HFFc6 (cell line): ENCODE data around the gene HLA-G. TPM values are rescaled to one million over a fixed set of nuclear protein-coding genes. Genes with fewer than 3 reads are reported as not detected.

Experiments
- DNase-seq: peaks from one replicate; pipeline ENCODE4 v3.0.0-alpha.2; 2018
- H3K27ac Mint-ChIP-seq: 2 replicates; pipeline ENCODE4 v1.8.0; 2020; ENCODE audit warnings: mild to moderate bottlenecking, mixed read lengths
- H3K27me3 Mint-ChIP-seq: 2 replicates; pipeline ENCODE4 v1.8.0; 2021; ENCODE audit warnings: mild to moderate bottlenecking, moderate library complexity, mixed read lengths; ENCODE audit not compliant: insufficient read depth
- H3K36me3 Mint-ChIP-seq: 2 replicates; pipeline ENCODE4 v1.8.0; 2021; ENCODE audit warnings: low read depth, mixed read lengths
- H3K4me1 Mint-ChIP-seq: 2 replicates; pipeline ENCODE4 v1.8.0; 2020; ENCODE audit warnings: low read depth, mixed read lengths
- H3K4me3 Mint-ChIP-seq: 2 replicates; pipeline ENCODE4 v1.8.0; 2020; ENCODE audit warnings: mild to moderate bottlenecking, moderate library complexity, mixed read lengths
- H3K9me3 Mint-ChIP-seq: 2 replicates; pipeline ENCODE4 v1.8.0; 2020; ENCODE audit warnings: mild to moderate bottlenecking, mixed read lengths
- total RNA-seq, 6 experiments: library from RNA; stranded (reverse); fragmentation: NEBNext Ultra II Directional; extraction: Animal tissue kit (Norgen Biotek cat#: 25700); gene quantifications; 2 replicates in 1 of 6; 3 replicates in 5 of 6; pipeline ENCODE4 v1.2.3, GENCODE V29; 2021
- TF ChIP-seq, protein P1 (sequence below): fragments of 200-600 bp; sonication (generic); IDR thresholded peaks from 2 replicates; pipeline ENCODE4 v1.5.0; 2021; ENCODE audit warnings: antibody characterized with exemption, mild to moderate bottlenecking

The HLA-G gene
- total RNA-seq, 6 experiments from 2014 or later = 0.16 to 0.48 (median 0.24) TPM; not detected in 2

DNA sequence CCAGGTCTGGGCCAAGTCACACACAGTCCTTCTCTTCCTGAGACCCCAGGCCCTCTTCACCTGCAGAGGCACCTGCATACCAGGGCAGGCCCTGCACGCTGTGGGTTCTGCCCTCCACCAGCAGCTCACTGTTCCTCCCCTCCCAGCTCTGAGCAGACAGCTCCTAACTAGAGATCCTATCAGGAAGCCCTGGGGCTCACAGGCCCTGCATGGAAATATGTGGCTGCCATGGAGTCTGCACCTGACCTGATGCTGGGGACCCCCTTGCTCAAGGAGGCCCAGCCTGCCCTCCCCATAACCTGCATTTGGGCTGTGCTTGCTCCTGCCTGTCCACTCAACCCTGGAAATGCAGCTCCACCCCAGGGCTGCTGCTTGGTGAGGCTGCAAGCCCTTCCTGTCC is 14.6 kb upstream of the HLA-G start:
- TF ChIP-seq, protein P1, sequence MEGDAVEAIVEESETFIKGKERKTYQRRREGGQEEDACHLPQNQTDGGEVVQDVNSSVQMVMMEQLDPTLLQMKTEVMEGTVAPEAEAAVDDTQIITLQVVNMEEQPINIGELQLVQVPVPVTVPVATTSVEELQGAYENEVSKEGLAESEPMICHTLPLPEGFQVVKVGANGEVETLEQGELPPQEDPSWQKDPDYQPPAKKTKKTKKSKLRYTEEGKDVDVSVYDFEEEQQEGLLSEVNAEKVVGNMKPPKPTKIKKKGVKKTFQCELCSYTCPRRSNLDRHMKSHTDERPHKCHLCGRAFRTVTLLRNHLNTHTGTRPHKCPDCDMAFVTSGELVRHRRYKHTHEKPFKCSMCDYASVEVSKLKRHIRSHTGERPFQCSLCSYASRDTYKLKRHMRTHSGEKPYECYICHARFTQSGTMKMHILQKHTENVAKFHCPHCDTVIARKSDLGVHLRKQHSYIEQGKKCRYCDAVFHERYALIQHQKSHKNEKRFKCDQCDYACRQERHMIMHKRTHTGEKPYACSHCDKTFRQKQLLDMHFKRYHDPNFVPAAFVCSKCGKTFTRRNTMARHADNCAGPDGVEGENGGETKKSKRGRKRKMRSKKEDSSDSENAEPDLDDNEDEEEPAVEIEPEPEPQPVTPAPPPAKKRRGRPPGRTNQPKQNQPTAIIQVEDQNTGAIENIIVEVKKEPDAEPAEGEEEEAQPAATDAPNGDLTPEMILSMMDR = no peak
- Mint-ChIP-seq H3K4me3 (no peak overlapping the region), H3K27ac (no peak overlapping the region), H3K27me3 (peaks cover 8% of the 10 kb centered on the region), H3K9me3 (no peaks in the 10 kb centered on the region), H3K36me3 (no peaks in the 10 kb centered on the region), H3K4me1 (peaks cover 13% of the 10 kb centered on the region)
- no peak for DNase-seq

DNA sequence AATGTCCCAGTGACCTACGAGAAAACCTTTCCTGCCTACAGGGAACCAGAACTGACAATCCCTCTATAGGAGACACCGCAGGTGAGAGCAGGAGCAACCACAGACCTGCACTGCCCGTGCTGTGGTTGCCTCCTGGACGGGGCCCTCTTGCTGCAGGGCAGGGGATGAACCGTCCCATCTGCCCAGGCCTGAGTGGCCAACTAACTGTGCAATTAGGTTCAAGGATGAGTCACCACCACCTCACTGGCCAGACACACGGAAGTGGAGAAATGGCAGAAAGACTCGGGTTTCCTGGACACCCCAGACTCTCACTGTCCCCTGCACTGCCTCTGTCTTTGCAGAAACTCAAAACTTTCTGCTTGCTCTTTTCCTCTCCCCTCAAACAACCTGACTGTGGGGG is 13.8 kb upstream of the HLA-G start:
- Mint-ChIP-seq H3K9me3 (no peaks in the 10 kb centered on the region), H3K27me3 (peaks cover 11% of the 10 kb centered on the region), H3K4me3 (no peak overlapping the region), H3K36me3 (no peaks in the 10 kb centered on the region), H3K27ac (no peak overlapping the region), H3K4me1 (peaks cover 13% of the 10 kb centered on the region)
- TF ChIP-seq, protein P1 = no peak
- peak; percentile 14 for DNase-seq

DNA sequence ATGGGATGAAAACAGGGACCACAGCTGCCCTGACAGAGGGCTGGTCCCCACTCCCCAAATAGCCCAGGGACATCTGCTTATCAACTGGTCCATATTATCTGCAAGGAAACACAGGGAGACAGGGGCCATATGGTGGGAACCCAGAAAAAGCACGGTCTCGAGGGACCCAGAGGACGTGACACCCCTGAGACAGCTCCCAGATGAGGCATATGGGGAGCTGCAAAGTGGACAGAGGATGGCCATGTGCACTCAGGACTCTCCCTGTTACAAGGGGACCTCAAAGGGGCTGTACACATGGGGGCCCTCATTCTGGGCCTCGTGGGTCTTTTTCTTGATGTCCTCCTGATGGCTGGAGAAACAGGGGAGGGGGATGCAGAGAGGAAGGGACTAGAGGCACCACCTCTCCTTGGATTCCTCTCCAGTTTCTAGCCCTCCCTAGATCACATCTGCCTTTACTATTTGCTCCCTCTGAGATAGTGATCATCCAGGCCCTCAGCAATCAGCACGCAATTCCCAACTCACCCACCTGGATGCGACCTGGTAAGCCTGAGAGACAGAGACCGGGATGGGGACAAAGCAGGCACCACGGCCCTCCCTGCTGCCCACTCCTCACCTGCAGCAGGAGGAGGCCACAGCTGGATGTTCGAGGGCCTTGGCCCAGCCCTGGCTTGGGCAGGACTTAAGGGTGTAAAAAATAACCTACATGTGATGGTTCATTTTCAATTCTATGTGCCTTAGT is 13.1 kb upstream of the HLA-G start:
- Mint-ChIP-seq H3K27ac (no peak overlapping the region), H3K9me3 (no peaks in the 10 kb centered on the region), H3K36me3 (no peaks in the 10 kb centered on the region), H3K4me3 (no peak overlapping the region), H3K4me1 (peaks cover 13% of the 10 kb centered on the region), H3K27me3 (peaks cover 9% of the 10 kb centered on the region)
- TF ChIP-seq, protein P1 = no peak
- DNase-seq = no peak

DNA sequence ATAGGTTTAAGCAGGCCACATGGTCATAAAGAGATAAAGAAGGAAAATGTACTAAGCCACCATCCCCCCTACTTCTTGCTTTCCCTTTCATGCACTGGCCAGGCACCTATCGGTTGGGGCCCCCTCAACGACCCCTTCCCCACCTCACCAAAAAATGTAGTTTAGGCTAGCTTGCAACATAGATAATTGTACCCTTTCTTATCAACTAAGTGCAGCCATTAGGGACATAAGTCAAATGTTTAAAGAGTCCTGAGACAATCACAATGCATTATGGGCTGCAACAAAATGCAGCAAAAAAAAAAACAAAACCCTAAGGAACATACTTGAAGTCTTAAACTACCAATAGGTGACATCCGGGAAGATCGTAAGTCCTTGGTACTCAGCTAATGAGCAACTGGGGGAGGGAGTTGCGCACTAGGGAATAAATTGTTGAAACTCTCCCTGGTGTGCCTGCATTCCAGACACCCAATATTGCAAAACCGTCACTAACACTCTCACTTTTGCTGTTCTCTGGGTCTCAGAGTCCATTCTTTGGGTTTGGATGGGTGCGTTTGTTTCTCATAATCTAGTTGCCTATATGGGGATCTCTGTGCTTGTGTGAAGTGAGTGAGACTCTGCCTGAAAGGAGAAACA is 12.4 kb upstream of the HLA-G start:
- Mint-ChIP-seq H3K4me3 (no peak overlapping the region), H3K9me3 (no peaks in the 10 kb centered on the region), H3K27me3 (peaks cover 9% of the 10 kb centered on the region), H3K4me1 (peaks cover 13% of the 10 kb centered on the region), H3K27ac (no peak overlapping the region), H3K36me3 (no peaks in the 10 kb centered on the region)
- TF ChIP-seq, protein P1 = no peak
- DNase-seq = no peak

DNA sequence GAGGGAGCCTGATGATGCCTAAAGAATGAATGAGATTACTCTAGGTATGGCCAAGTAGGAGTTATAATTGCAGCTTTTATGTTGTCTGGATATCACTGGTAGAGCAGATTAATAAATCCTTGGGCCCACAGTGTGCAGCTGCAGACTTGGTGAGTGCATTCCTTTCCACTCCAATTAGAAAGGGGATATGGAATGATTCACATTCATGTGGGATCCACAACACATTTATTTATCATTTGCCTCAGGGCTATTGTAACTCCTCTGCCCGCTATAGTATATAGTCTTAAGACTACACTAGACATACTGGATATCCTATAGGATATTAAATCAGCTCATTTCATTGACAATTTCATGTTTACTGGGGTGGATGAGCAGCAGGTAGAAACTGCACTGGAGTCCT is 11.6 kb upstream of the HLA-G start:
- no peaks in the 10 kb centered on the region for H3K9me3 Mint-ChIP-seq
- no peak overlapping the region for H3K27ac Mint-ChIP-seq
- H3K36me3 Mint-ChIP-seq = no peaks in the 10 kb centered on the region

More for the DNA sequence above, 11.6 kb upstream of the HLA-G start:
- Mint-ChIP-seq H3K27me3 (peaks cover 9% of the 10 kb centered on the region), H3K4me3 (no peak overlapping the region), H3K4me1 (peaks cover 13% of the 10 kb centered on the region)
- DNase-seq = no peak
- TF ChIP-seq, protein P1 = no peak
